HG02623 (cell line): ENCODE measurements around the gene NENF.

Experiments
- ATAC-seq: cut with Tn5 transposase; IDR thresholded peaks from one replicate; pipeline ENCODE4 v1.9.1; 2021; ENCODE audit warnings: moderate library complexity; ENCODE audit not compliant: unreplicated experiment

The NENF gene

DNA sequence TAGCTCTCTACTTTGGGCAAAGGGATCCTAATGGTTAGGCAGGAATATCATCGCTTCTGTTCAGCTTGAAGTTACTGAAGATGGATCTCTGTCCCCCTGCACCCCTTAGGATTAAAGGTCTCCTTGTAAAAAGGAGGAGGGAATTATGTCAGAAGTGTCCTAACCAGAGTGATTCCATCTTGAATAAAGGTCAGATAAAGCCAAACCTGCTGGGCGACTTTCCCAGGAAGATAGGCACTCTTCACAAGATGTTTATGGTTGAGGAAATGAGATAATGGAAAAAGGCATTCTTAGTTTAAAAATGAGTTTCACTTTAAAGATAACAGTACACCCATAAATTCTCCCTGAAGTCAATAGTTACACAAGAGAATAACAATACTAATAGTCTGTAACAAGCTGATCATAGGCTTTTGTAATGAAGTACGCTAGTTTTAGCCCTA is 1.7 kb upstream of the NENF start:
- no peak for ATAC-seq

DNA sequence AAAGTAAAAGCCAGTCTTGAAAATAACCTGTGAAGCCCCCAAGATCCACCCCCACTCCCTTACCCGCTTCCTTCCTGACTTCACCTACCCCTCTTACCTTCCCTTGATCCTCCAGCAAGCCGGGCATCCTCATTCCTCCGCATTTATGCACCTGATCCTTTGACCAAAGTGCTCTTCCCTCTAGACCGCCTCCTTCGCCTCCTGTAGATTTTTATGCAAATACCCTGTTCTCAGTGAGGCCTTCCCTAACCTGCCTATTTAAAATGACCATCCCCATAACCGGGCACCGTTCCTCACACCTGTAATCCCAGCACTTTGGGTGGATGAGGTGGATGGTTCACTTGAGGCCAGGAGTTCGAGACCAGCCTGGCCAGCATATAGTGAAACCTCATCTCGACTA is 1.1 kb upstream of the NENF start:
- ATAC-seq, result no peak

DNA sequence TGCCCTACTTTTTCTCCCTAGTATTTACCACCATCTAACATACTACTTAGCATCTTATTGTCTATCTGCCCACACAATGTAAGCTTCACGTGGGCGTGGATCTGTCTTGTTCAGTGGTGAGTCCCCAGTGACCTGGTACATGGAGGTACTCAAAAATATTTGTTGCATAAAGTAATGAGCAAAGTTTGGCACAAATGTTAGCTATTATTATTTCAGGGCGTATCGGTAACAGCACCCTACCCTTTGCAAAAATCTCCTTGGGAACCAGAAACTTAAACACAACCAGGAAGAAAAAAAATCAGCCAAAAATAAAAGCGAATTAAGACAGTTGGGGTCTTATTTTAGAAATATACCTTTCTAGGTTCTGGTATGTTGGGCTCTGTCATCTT is 454 bp upstream of the NENF start:
- ATAC-seq, result no peak

DNA sequence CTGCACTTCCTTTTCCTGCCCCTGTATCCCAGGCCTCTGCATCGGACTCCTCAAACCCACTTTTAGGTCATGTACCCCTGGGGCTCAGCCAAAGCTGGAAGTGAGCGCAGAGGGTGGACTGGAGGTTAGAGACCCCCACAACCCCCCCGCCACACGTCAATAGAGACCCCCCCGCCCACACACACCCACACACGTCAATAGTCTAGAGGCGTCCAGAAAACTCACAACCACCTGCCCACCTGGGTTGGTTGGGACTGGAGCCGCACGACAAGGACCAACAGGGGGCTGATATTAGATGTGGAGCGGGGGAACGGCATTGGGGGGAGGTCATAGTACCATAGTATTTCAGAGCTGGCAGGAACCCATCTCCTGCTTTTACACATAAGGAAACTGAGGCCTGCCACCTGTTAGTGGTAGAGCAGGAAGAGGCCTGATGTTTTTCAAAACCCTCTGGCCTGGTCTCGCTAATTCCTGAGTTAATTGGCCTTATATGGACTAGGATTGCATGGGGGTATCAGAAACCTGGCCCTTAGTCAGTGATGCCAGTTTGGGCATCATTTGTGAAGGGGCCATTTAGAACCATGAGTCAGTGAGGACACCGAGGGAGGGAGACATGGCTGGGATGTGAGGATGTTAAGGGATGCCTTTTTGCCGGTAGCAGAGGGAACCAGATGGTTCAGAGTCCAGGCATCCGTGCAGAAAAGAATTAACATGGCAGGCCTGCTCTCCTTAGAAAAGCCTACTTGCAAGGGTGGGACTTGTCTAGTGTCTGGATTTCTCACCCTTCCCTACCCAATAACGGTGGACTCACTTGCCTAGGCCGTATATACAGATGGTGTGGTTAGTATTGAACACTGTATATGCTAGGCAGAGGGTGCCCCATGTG is 1.1 kb downstream of the NENF start:
- ATAC-seq, result no peak

DNA sequence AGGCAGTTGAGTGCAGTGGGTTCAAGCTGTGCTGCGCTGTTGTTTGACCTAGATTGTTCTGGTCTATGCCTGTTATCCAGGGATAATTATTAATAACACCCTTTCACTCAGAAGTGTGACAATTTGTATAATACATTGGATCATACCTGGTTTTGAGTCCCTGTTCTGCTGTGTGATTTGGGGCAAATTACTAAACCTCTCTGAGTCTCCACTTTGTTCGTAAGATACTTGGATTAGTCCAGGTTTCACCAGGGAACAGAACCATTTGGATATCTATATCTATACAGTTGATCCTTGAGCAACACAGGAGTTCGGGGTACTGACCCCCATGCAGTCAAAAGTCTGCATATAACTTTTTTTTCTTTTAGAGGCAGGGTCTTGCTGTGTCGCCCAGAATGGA is 2.3 kb downstream of the NENF start:
- no peak for ATAC-seq

DNA sequence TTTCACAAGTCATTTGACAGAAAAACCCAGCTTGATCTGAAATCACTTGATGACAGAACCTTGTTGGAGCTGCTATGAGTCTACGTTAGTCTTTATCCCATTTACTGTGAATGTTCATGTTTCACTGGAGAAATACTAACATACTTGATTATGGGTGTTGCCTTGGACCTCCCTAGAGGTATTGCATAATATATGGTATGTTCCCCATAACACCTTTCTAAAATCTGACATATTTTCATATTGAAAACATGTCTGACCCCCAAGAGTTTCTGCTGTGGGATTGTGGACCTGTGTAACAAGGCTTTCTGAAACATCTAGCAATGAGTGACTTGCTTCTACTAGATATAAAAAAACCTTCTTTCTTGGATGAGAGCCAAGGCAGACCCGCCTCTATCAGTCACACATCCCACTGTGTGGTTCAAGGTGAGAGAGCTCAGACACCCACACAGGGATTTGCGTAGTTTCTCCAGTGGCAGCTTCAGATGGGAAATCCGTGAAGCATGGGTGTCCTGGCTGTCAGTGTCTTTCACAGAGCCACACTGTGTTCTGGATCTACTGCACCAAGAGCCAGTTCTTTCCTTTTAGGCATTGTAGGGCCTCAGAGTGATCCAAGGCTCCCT is 4.6 kb downstream of the NENF start:
- no peak for ATAC-seq

DNA sequence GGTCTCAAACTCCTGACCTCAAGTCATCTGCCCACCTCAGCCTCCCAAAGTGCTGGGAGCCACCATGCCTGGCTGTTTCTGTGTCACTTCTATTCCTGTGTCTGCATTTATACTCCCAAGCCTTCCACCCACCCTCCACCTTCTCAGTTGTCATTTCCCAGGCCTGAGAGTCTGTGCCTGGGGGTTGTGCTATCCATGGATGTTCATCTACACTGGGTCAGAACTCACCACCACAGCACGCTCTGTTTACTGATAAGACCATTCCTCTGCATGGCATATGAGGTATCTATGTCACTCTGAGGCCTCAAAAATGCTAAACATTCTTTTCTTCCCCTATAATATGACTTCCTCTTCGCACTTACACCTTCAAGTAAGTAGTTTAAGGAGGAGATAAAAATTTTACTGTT is 6.1 kb downstream of the NENF start:
- ATAC-seq, result no peak

DNA sequence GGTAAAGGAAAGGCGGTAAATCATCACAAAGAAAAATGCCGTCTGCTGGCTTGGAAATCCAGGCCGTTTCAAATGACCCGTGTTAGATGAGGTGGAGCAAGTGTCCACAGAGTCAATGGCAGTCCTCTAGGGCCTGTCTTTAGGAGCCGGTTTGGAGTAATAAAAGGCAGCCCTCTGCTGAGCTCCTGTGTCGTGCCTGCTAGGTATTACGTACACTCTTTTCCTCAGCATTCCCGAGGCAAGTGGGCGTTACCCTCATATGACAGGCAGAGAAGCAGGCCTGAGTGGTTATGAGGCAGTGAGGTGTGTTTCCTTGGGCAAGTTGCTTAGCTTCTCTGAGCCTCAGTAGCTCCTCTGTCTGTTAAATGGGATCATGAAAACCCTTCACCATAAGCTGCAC is 7.7 kb downstream of the NENF start:
- ATAC-seq, result no peak

DNA sequence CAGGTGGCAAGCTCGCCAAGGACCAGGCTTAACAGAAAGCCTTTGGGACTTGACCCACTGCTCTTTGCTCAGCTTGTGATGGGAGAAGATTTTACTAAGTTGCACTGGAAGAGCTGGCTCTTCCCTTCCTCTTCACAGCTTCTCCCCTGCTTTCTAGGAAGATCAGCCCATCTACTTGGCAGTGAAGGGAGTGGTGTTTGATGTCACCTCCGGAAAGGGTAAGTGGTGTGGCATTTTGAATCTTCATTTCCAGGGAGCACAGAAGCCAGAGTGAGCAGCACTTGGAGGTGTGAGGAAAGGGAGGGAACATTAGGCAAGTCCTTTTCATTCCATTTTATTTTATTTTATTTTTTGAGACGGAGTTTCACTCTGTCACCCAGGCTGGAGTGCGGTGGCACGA is 9.7 kb downstream of the NENF start:
- no peak for ATAC-seq

DNA sequence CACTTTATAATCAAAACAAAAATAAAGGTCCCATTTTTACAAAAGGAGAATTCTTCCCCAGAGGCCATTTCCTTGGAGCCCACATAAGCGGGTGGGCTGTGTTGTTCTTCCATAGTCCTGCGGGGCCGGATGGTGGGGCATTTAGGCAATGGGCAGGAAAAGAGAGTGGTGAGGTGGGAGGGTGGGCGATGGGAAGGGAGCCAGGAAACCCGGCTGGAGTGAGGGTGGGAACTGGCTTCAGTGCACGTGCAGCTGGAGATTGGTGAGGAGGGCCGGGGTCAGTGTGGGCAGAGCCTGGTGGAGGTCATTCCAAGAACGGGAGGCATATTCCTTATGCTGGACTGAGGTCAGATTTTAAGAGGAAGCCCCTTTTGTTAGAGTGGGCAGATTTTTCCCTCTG is 13.6 kb downstream of the NENF start:
- ATAC-seq, result no peak

DNA sequence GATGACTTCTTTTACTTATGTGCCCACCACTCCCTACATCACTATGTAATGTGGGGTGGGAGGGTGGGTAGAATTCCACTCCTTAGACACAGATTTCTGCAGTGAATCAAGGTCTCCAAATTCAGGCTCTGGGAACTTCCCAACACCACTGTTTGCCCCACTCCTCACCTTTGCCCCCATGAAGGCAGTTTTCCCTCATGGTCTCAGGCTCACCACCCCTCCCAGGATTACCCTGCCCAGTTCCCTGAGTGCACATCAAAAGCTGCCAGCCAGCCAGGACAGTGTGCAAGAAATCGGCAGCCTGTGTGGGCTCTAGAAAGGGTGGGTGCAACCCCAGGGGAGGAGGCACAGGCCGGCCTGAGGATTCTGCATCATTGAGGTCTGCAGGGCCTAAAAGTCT is 14.8 kb downstream of the NENF start:
- no peak for ATAC-seq

DNA sequence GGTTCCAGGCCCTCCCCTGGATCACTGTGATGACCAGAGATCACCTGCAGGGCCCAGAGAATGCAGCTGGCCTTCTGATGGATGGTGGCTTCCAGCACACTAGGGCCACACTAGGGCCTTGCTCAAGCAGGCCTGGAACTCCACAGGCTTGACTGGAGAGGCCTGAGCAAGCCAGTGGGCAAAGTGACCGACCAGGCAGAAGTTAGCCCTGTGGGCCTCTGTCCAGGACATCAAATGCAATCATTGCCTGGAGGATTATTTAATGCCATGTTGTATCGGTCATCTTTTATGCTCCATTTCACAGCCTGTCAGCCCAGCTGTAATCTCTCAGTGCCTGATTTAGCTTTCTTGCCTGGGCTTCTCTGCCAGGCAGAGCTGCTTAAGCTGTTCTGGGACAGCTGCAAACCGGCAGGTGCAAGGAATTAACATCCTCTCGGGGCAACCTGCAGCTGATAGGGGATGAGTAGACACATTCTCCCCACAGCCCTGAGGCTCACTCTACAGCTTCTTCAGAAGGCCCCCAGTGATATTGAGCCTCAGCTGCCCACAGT is 17.7 kb downstream of the NENF start:
- no peak for ATAC-seq

DNA sequence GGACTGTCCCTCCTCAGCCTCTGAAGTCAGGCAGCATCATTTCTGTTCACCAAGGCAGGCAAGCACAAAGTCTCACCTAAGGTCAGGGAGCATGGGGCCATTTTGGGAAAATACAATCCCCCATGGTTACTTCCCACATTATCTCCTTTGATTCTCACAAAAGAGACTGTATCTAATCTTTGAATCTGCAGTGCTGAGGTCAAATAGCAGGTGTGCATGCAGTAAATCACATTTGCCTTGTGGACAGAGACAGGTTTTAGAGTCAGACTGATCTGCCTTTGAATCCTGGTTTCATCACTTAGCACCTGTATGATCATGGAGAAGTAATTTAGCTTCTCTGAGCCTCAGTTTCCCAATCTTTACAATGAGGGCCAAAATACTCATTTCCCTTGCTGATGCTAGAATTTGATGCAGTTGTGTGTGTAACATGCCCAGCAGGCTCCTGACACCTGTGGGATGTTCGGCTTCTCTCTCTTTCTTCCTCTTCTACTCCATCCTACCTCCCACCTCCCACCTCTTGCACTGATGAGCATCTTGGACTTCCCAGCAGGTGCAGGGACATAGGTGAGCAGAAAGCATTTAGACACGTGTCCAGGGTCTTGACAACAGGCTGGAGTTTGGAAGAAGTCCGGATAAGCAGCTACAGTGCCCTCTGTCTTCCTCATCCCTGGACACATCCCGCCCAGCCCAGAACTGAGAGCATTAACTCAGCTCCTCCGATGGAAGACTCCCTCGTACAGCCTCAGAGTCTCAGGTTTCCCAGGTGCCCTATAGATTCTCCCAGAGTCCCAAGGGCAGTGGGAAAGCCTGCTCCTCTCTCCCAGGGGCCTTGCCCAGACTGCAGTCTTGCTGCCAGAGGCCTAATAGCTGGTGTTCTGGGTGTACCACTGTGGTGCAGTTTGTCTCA is 18.9 kb downstream of the NENF start:
- no peak for ATAC-seq

DNA sequence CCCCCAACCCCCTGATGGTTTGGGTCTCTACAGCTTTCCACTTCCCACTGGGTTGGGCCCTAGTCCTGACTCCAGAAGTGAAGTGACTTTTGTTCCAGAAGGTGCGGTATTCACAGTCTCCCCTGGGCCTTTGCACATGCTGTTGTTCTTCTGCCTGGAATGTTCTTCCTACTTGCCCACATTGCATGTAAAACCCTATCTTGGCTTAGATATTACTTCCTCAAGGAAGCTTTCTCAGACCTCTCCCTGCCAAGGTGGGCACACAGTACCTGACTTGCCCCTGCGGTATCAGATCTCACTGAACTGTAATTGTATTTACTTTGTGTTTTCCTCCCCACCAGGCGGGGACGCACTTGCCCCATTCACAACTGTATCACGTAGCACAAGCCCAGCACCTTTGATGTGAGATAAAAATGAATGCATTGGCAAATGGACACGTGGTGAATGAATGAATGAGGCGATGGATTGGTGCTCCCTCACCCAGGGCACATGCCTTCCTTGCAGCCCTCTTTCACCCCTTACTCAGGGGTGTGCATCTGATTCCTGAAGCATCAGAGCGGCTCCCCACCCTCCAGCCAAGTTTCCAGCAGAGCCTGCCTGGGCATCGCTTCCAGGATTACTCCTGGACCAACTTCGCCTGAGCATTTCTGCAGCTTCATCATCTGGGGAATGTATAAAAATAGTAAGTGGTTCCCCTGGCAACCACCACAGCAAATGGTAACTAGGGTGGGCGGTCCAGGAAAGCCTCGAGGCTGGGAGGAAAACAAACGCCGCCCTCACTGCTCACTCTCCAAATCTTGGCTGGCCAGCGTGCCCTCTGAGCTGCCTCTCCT is 19.8 kb downstream of the NENF start:
- ATAC-seq, result no peak

DNA sequence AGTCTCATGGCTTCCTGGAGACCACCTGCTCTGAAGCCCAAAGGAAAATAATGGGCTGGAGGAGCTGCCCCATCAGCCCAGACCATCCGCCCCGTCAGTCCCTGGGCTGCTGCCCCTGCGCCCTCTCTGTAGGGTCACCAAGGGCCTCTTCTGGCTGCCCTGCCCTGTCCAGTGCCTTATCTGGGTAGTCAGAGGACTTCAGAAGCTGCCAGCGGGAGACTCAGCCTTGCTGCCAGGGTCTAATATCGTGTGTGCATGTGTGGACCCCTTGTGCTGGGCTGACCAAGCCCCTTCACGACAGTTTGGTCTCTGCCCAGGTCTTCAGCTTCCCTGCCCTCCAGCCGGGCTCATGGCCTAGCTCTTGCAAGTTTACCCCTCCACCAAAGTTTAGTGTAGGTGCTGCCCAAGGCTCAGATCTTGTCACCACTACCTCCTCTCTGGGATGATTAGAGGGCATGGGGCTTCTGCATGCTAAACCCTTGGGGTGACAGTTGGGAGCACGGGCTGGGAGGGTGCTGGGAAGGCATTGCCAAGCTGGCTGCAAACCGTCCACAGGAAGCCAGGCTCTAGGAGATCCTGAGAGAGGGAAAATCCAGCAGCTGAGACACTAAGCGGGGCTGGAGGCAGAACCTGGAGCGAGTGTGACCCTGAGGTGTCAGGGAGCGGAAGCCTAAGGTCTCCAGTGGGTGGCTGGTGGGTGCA is 20.6 kb downstream of the NENF start:
- ATAC-seq, result no peak

DNA sequence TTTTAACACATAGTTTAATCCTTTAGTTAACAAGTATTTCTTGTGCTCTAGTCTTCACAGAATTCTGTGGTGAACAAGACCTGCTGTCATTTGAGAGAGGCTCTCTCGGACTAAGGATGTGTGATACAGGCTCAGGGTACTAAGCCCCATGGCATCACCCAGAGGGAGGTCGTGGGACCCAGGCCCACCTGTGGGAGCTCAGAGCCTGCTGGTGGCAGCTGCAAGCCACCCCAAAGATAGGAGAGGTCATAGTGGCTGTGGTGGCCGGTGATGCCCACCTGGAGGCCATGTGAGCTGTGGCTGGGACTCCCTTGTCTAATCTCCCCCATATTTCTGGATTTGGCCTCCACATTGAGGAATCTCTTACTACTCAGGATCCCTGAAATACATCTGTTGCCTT is 22.0 kb downstream of the NENF start:
- no peak for ATAC-seq

DNA sequence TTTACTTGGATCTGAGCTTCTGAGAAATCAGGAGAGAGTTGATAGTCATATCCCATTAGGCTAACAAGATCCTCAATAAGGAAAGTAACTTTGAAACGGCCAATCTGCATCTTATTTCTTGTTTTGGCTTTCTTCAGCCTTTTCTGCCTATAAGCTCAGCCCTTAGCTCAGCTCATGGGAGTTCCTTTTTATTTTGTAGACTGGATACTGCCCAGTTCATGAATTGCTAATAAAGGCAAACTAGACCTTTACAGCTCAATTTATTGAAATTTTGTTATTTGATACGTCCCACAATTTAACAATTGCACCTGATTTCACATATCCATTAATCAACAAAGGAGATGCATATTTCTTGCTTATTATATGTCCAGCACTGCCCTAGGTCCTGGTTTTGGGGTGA is 22.7 kb downstream of the NENF start:
- no peak for ATAC-seq

DNA sequence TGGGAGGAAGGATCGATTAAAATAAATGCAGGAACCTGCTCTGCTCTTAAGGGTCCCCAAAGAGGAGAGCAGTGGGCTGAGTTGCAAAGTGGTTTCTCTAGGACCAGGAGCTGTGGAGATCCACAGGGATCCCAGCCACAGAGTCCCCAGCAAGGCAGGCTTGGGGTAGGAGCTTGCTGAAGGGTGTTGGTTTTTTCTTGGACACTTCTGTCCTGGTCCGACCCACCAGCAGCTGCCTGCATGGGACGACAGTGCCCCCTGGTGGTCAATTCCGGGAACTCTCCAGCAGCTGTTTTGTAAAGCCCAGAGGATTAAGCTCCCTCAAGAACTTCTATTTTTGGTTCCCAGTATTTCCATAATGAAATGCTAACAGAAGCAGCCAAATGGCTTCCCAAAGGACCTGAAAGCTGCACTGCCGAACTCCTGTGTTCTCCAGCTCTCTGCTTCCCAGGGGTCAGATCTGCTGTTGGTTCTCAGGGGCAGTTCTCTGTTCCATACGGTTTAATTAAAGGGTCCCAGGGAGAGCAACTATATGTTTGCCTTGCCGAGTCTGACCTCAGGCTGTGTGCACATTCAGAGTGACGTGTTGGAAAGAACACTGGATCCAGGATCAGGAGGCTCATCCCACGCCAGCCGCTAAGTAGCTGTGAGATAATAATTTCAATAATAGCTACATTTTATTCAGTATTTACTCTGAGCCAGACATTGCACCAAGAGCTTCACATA is 23.2 kb downstream of the NENF start:
- ATAC-seq, result peak; percentile 43

DNA sequence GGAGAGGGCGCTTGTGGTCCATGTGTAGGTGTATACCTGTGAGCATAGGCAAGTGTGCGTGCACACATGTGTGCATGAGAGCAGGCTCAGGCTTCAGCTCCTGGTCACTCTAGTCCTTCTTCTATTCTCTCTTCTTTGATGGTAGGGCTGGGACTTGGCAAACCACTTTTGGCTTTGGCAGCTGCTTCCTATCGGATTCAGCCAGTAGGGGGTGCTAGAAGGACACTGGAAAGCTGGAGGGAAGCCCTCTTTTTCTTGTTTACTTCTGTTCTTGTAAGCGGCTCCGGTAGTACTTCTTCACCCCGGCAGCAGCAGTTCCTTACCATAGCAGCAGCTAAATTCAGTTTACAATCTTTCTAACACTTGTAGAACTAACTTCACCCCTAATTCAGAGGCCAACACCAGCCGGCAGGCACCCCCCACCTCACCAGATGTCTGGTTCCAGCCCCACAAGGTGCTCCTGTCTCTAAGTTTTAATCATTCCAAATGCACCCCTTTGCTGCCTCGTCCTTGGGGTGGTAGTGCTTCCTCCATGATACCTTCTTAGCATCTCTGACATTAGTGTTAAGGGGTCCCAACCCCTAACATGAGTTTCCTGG is 25.1 kb downstream of the NENF start:
- ATAC-seq, result no peak
